Gastrocnemius medialis (tissue), 4 donors: Measurements from ENCODE around the gene RNPEP. TPM values are rescaled to one million over a fixed set of nuclear protein-coding genes. Genes with fewer than 3 reads are reported as not detected.

Source experiments
- ATAC-seq, 2 donors: fragments of 150-250 bp; one replicate each; pipeline ENCODE4 v1.9.1; 2016
- DNase-seq, 2 donors: peaks; one replicate each; pipeline ENCODE4 v3.0.0-alpha.2; 2019
- H3K27ac ChIP-seq, 4 donors: fragments of 200-600 bp; sonication (generic); 1 replicate in 1 of 4; 2 replicates in 3 of 4; pipeline ENCODE4 v1.5.1; 2016 to 2018; ENCODE audit warnings: mild to moderate bottlenecking in 2 of 4, moderate library complexity in 1 of 4
- H3K27me3 ChIP-seq, 3 donors: fragments of 200-600 bp; sonication (generic) in 2 of 3; 1 replicate in 1 of 3; 2 replicates in 2 of 3; pipeline versions ENCODE4 v1.5.1 to v1.6.0; 2016 to 2019; ENCODE audit warnings: mild to moderate bottlenecking in 1 of 3, moderate library complexity in 1 of 3
- H3K36me3 ChIP-seq, 2 donors: fragments of 200-600 bp; sonication (generic) in 1 of 2; one replicate each; pipeline ENCODE4 v1.5.1; 2017 to 2018
- H3K4me1 ChIP-seq, 2 donors: fragments of 200-600 bp; sonication (generic) in 1 of 2; one replicate each; pipeline ENCODE4 v1.5.1; 2016 to 2017; ENCODE audit warnings: mild to moderate bottlenecking in 2 of 2
- H3K4me3 ChIP-seq, 4 donors: fragments of 200-600 bp; sonication (generic) in 3 of 4; 1 replicate in 1 of 4; 2 replicates in 3 of 4; pipeline ENCODE4 v1.5.1; 2016 to 2019; ENCODE audit warnings: mild to moderate bottlenecking in 2 of 4
- H3K9me3 ChIP-seq, 3 donors: fragments of 200-600 bp; sonication (generic) in 2 of 3; 1 replicate in 1 of 3; 2 replicates in 2 of 3; pipeline ENCODE4 v1.5.1; 2016 to 2019
- CTCF ChIP-seq, 5 experiments: fragments of 450-650 bp in 3 of 5; fragments of 200-600 bp in 2 of 5; sonication (generic) in 2 of 5; IDR thresholded peaks in 4 of 5; conservative IDR thresholded peaks in 1 of 5; 1 replicate in 4 of 5; 2 replicates in 1 of 5; pipeline ENCODE4 v1.5.1; 2016 to 2019; ENCODE audit warnings: antibody characterized with exemption in 5 of 5, mild to moderate bottlenecking in 3 of 5, moderate library complexity in 3 of 5
- POLR2A ChIP-seq, 2 donors: fragments of 450-650 bp; IDR thresholded peaks; one replicate each; pipeline ENCODE4 v1.6.1; 2017; ENCODE audit warnings: antibody characterized with exemption in 2 of 2, mild to moderate bottlenecking in 2 of 2, moderate library complexity in 2 of 2
- in situ Hi-C, 4 donors: fragments of 200-750 bp; cut with MboI; loops; one replicate each; pipeline versions ENCODE4 v1.15.0 to v1.8.0; 2017; ENCODE audit warnings: low sequenced_read_pairs in 4 of 4
- intact Hi-C: fragments of 100-400 bp; cut with DNase I; formaldehyde crosslinking; loops from one replicate; pipeline ENCODE4 v1.15.1; 2023; ENCODE audit warnings: low total_unique reads
- total RNA-seq, 4 donors: library from RNA; depleted of rRNA; stranded (reverse); fragments of >200 nt; gene quantifications; one replicate each; pipeline versions ENCODE4 v1.1.0 to v1.2.3, GENCODE V29; 2016

Gene RNPEP
- total RNA-seq, 4 donors from 2014 or later, result 11.1 to 24.9 (median 21.2) TPM

GRCh38 chr1:202023001-202023433 lies 40.6 kb downstream of the RNPEP start:
- in situ Hi-C loops (no loop called here), intact Hi-C loops (no loop called here)
- Histone ChIP-seq H3K36me3 (no peaks in the 10 kb centered on the region), H3K4me3 (no peak overlapping the region), H3K9me3 (no peaks in the 10 kb centered on the region), H3K4me1 (no peaks in the 10 kb centered on the region), H3K27me3 (no peaks in the 10 kb centered on the region), H3K27ac (no peak overlapping the region)
- TF ChIP-seq CTCF (IDR thresholded peaks at IDR 0.05 in 4 of 5, conservative IDR thresholded peaks at IDR 0.05 in 1 of 5) (no peak), POLR2A (IDR thresholded peaks at IDR 0.05) (no peak)
- DNase-seq (no peak), ATAC-seq (no peak)

- Histone ChIP-seq H3K4me1 (no peaks in the 10 kb centered on the region), H3K4me3 (no peak overlapping the region), H3K9me3 (no peaks in the 10 kb centered on the region), H3K27me3 (no peaks in the 10 kb centered on the region), H3K27ac (no peak overlapping the region), H3K36me3 (no peaks in the 10 kb centered on the region)
- DNase-seq (no peak), ATAC-seq (no peak)
- in situ Hi-C loops (no loop called here), intact Hi-C loops (no loop called here)
- TF ChIP-seq CTCF (IDR thresholded peaks at IDR 0.05 in 4 of 5, conservative IDR thresholded peaks at IDR 0.05 in 1 of 5) (no peak), POLR2A (IDR thresholded peaks at IDR 0.05) (no peak)
Observed at GRCh38 chr1:202029171-202029665, 46.8 kb downstream of the RNPEP start.

GRCh38 chr1:202029727-202030126 lies 47.3 kb downstream of the RNPEP start:
- no peaks in the 10 kb centered on the region for H3K36me3 ChIP-seq
- H3K27me3 ChIP-seq, result no peaks in the 10 kb centered on the region
- H3K4me3 ChIP-seq, result no peak overlapping the region
- H3K27ac ChIP-seq, result no peak overlapping the region
- ATAC-seq (no peak), DNase-seq (no peak)
- in situ Hi-C loops, result no loop called here
- no peaks in the 10 kb centered on the region for H3K4me1 ChIP-seq
- H3K9me3 ChIP-seq, result no peaks in the 10 kb centered on the region
- no peak for TF ChIP-seq POLR2A (IDR thresholded peaks at IDR 0.05)
- TF ChIP-seq CTCF (IDR thresholded peaks at IDR 0.05 in 4 of 5, conservative IDR thresholded peaks at IDR 0.05 in 1 of 5), result no peak
- intact Hi-C loops, result no loop called here

- DNase-seq (no peak), ATAC-seq (no peak)
- TF ChIP-seq CTCF (IDR thresholded peaks at IDR 0.05 in 4 of 5, conservative IDR thresholded peaks at IDR 0.05 in 1 of 5) (no peak), POLR2A (IDR thresholded peaks at IDR 0.05) (no peak)
- no peak overlapping the region for H3K27ac ChIP-seq
- H3K27me3 ChIP-seq, result no peaks in the 10 kb centered on the region
- intact Hi-C loops (no loop called here), in situ Hi-C loops (no loop called here)
- no peak overlapping the region for H3K4me3 ChIP-seq
- H3K36me3 ChIP-seq, result no peaks in the 10 kb centered on the region
- H3K4me1 ChIP-seq, result no peaks in the 10 kb centered on the region
- no peaks in the 10 kb centered on the region for H3K9me3 ChIP-seq
Observed at GRCh38 chr1:202031796-202032195, 49.3 kb downstream of the RNPEP start.

- ATAC-seq (no peak), DNase-seq (no peak)
- intact Hi-C loops (no loop called here), in situ Hi-C loops (no loop called here)
- Histone ChIP-seq H3K9me3 (no peaks in the 10 kb centered on the region), H3K36me3 (no peaks in the 10 kb centered on the region), H3K4me3 (no peak overlapping the region), H3K4me1 (no peaks in the 10 kb centered on the region), H3K27ac (no peak overlapping the region), H3K27me3 (no peaks in the 10 kb centered on the region)
- TF ChIP-seq POLR2A (IDR thresholded peaks at IDR 0.05) (no peak), CTCF (IDR thresholded peaks at IDR 0.05 in 4 of 5, conservative IDR thresholded peaks at IDR 0.05 in 1 of 5) (no peak)
Observed at GRCh38 chr1:202034149-202034682, 51.8 kb downstream of the RNPEP start.
